HG02588 (cell line): ENCODE data around the gene DRG2.

Experiments
- ATAC-seq: cut with Tn5 transposase; IDR thresholded peaks from one replicate; pipeline ENCODE4 v1.9.1; 2021; ENCODE audit warnings: mild to moderate bottlenecking, moderate library complexity; ENCODE audit not compliant: unreplicated experiment

Gene DRG2

GRCh38 chr17:18087610-18088491 is at the start of gene DRG2:
DRG2 (plus strand) TSS chr17:18087948; CDS start chr17:18088024, 76 bp downstream.
- peak; percentile 83 for ATAC-seq

GRCh38 chr17:18038149-18038850 is 49.4 kb upstream of the DRG2 start:
- ATAC-seq: no peak

- peak; percentile 80 for ATAC-seq
Observed at GRCh38 chr17:18038861-18039534, 48.8 kb upstream of the DRG2 start, which contains the start of the genes ATPAF2 and GID4. ATPAF2 (minus strand) TSS chr17:18039168; CDS start chr17:18039013, 155 bp downstream. GID4 (plus strand) TSS chr17:18039408; CDS start chr17:18039465, 57 bp downstream.

GRCh38 chr17:18039535-18040260 is 48.0 kb upstream of the DRG2 start:
- peak; percentile 33 for ATAC-seq

GRCh38 chr17:18040261-18040858 is 47.4 kb upstream of the DRG2 start:
- no peak for ATAC-seq

GRCh38 chr17:18041776-18042175 is 46.0 kb upstream of the DRG2 start:
- ATAC-seq: no peak

GRCh38 chr17:18042983-18043382 is 44.8 kb upstream of the DRG2 start:
- ATAC-seq: no peak

GRCh38 chr17:18043491-18043890 is 44.3 kb upstream of the DRG2 start:
- no peak for ATAC-seq

- no peak for ATAC-seq
Observed at GRCh38 chr17:18044609-18045008, 43.1 kb upstream of the DRG2 start.

GRCh38 chr17:18045691-18046350 is 41.9 kb upstream of the DRG2 start:
- ATAC-seq: no peak

GRCh38 chr17:18055597-18055996 is 32.2 kb upstream of the DRG2 start:
- no peak for ATAC-seq

GRCh38 chr17:18056214-18056613 is 31.5 kb upstream of the DRG2 start:
- ATAC-seq: no peak

- ATAC-seq: no peak
Observed at GRCh38 chr17:18059283-18059682, 28.5 kb upstream of the DRG2 start.

GRCh38 chr17:18064053-18064452 is 23.7 kb upstream of the DRG2 start:
- no peak for ATAC-seq

- ATAC-seq: no peak
Observed at GRCh38 chr17:18065546-18065945, 22.2 kb upstream of the DRG2 start.

GRCh38 chr17:18066866-18067265 is 20.9 kb upstream of the DRG2 start:
- no peak for ATAC-seq

GRCh38 chr17:18069101-18069500 is 18.6 kb upstream of the DRG2 start:
- ATAC-seq: no peak

GRCh38 chr17:18070861-18071340 is 16.8 kb upstream of the DRG2 start:
- ATAC-seq: no peak

GRCh38 chr17:18071751-18072150 is 16.0 kb upstream of the DRG2 start:
- no peak for ATAC-seq
